Measurements from ENCODE around the gene SLC25A31. TPM values are rescaled to one million over a fixed set of nuclear protein-coding genes. Genes with fewer than 3 reads are reported as not detected.

SLC25A31 gene
- total and polyA plus RNA-seq, 2 of the 13 experiments (the other 11 are each of a cell fraction or from before 2014, with no cell fraction given), result 0.04 TPM; not detected in 1

DNA sequence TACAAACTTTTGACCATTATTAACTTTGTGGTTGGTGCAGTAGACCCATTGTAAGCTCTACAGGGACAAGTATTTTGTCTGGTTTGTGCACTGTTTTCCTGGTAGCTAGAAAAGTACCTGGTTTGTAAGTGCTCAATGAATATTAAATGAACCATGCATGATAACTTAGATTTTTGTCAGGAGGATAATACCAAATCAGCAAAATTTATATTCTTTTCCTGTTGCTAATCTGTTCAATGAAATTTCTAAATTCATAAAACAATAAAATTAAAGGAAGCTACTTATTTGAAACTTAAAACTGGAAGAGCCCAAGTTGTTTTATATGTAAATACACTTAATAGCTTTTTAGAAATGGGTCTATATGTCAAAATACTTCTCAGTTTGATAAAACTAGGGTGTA, 69.5 kb downstream of the SLC25A31 start:
- H3K9me3 ChIP-seq (ENCODE audit: low read length), result no peaks in the 10 kb centered on the region
- in situ Hi-C loops (cut with HindIII; ENCODE audit: extremely low pct_ligation_motif_present, low pct_unique_long_range_greater_than_20kb) (no loop called here), intact Hi-C loops (cut with micrococcal nuclease; ENCODE audit: unreplicated experiment) (no loop called here)
- DNase-seq (ENCODE audit: low spot score), result no peak
- H3K4me3 ChIP-seq (replicated peaks in 1 of 3; ENCODE audit: insufficient read depth in 1 of 3, low read depth in 2 of 3, low read length in 3 of 3), result no peak overlapping the region
- no peak overlapping the region for H3K9ac ChIP-seq (ENCODE audit: insufficient read depth, low read depth, low read length)
- POLR2A ChIA-PET, result no interaction called here
- no peak for FAIRE-seq
- no peaks in the 10 kb centered on the region for H4K20me1 ChIP-seq (ENCODE audit: insufficient read depth, low read length)
- BruUV-seq (replicated peaks), result no TSS peak
- no peak overlapping the region for H3K27ac ChIP-seq (ENCODE audit: extremely low read length, insufficient read depth, low read length)
- H3K27me3 ChIP-seq (ENCODE audit: control insufficient read depth in 1 of 2, insufficient read depth in 2 of 2, low read length in 2 of 2), result no peaks in the 10 kb centered on the region
- peaks cover 0 to 11% of the 10 kb centered on the region in 2 experiments; a peak in 1 of 5 replicates for H3K36me3 ChIP-seq (replicated peaks in 1 of 2; ENCODE audit: control insufficient read depth in 1 of 2, insufficient read depth in 2 of 2, low read length in 2 of 2)
- no peak for ATAC-seq
- no peak for TF ChIP-seq MBD4 (IDR thresholded peaks at IDR 0.05; ENCODE audit: borderline replicate concordance, low read length)
- TF ChIP-seq MAFK (conservative IDR thresholded peaks at IDR 0.05 in 1 of 2, IDR thresholded peaks at IDR 0.05 in 1 of 2; ENCODE audit: low read length in 2 of 2), result 0 out of 4 replicates have a peak, but pooled peaks of 1 of the 2 experiments have one; percentile 16
- CTCF ChIA-PET (ENCODE audit: low intra/inter-chr PET ratio, low total read pairs), result no interaction called here
- H3K4me1 ChIP-seq (ENCODE audit: insufficient read depth, low read length), result no peaks in the 10 kb centered on the region
- no peak overlapping the region for H2AFZ ChIP-seq (ENCODE audit: low read length)
- no peak overlapping the region for H3K4me2 ChIP-seq (ENCODE audit: low read depth, low read length)
- H3K79me2 ChIP-seq (ENCODE audit: insufficient read depth, low read length), result no peaks in the 10 kb centered on the region

DNA sequence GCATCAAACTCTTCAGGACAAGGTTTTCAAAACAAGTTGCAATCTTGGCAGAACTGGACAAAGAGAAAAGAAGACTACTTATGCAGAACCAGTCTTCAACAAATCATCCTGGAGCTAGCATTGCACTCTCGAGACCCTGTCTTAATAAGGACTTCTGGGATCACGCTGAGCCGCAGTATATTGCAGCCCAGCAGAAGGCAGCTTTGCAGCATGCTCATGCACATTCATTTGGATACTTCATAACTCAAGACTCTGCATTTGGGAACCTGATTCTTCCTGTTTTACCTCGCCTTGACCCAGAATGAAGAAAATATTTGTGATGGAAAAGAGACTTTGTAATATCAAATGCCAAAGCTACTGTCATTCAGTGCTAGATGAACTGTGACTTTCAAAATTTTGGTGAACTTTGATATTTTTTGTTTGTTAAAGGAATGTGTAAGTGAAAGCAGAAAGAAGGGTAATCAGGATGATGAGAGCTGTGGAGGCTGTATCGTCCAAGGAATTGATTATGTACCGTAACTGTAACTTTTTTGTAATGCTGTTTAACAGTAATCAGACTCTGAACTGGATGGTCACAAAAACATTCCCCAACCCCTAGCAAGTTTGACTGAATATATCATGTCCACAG, 79.1 kb downstream of the SLC25A31 start:
- ChIA-PET POLR2A (interaction anchor here (1.2 kb wide), 1 partner anchor 156 kb away, joined by 3 read pairs; the partner anchor contains the start of genes ABHD18 and MFSD8), CTCF (ENCODE audit: low intra/inter-chr PET ratio, low total read pairs) (no interaction called here)
- TF ChIP-seq TEAD3 (CRISPR knock-in tag; optimal IDR thresholded peaks at IDR 0.05; ENCODE audit: borderline replicate concordance), result no peak
- TF ChIP-seq STAG1 (CRISPR knock-in tag; IDR thresholded peaks at IDR 0.05), result 0 out of 2 replicates have a peak, but pooled peaks have one; percentile 10
- TF ChIP-seq HNRNPLL (IDR thresholded peaks at IDR 0.05; ENCODE audit: low read depth, low read length, poor library complexity, severe bottlenecking), result no peak
- TF ChIP-seq, protein P1, sequence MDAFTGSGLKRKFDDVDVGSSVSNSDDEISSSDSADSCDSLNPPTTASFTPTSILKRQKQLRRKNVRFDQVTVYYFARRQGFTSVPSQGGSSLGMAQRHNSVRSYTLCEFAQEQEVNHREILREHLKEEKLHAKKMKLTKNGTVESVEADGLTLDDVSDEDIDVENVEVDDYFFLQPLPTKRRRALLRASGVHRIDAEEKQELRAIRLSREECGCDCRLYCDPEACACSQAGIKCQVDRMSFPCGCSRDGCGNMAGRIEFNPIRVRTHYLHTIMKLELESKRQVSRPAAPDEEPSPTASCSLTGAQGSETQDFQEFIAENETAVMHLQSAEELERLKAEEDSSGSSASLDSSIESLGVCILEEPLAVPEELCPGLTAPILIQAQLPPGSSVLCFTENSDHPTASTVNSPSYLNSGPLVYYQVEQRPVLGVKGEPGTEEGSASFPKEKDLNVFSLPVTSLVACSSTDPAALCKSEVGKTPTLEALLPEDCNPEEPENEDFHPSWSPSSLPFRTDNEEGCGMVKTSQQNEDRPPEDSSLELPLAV (CRISPR knock-in tag; conservative IDR thresholded peaks at IDR 0.05; ENCODE audit: low read depth), result no peak
- TF ChIP-seq, protein P2, sequence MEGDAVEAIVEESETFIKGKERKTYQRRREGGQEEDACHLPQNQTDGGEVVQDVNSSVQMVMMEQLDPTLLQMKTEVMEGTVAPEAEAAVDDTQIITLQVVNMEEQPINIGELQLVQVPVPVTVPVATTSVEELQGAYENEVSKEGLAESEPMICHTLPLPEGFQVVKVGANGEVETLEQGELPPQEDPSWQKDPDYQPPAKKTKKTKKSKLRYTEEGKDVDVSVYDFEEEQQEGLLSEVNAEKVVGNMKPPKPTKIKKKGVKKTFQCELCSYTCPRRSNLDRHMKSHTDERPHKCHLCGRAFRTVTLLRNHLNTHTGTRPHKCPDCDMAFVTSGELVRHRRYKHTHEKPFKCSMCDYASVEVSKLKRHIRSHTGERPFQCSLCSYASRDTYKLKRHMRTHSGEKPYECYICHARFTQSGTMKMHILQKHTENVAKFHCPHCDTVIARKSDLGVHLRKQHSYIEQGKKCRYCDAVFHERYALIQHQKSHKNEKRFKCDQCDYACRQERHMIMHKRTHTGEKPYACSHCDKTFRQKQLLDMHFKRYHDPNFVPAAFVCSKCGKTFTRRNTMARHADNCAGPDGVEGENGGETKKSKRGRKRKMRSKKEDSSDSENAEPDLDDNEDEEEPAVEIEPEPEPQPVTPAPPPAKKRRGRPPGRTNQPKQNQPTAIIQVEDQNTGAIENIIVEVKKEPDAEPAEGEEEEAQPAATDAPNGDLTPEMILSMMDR (CRISPR knock-in tag; IDR thresholded peaks at IDR 0.05), result 0 out of 2 replicates have a peak, but pooled peaks have one; percentile 28
- no peak for TF ChIP-seq MAFF (IDR thresholded peaks at IDR 0.05; ENCODE audit: low read depth, low read length)
- no peak for TF ChIP-seq ETV6 (CRISPR knock-in tag; conservative IDR thresholded peaks at IDR 0.05)
- TF ChIP-seq MAFK (conservative IDR thresholded peaks at IDR 0.05 in 1 of 2, IDR thresholded peaks at IDR 0.05 in 1 of 2; ENCODE audit: low read length in 2 of 2), result no peak
- H3K27ac ChIP-seq (ENCODE audit: extremely low read length, insufficient read depth, low read length), result no peak overlapping the region
- no peak overlapping the region for H3K4me3 ChIP-seq (replicated peaks in 1 of 3; ENCODE audit: insufficient read depth in 1 of 3, low read depth in 2 of 3, low read length in 3 of 3)
- in situ Hi-C loops (cut with HindIII; ENCODE audit: extremely low pct_ligation_motif_present, low pct_unique_long_range_greater_than_20kb) (no loop called here), intact Hi-C loops (cut with micrococcal nuclease; ENCODE audit: unreplicated experiment) (no loop called here)
- H3K79me2 ChIP-seq (ENCODE audit: insufficient read depth, low read length), result no peaks in the 10 kb centered on the region
- ATAC-seq (peak; percentile 83), FAIRE-seq (no peak), DNase-seq (ENCODE audit: low spot score) (peak; percentile 4)
- H3K4me2 ChIP-seq (ENCODE audit: low read depth, low read length), result no peak overlapping the region
- peaks cover 13% of the 10 kb centered on the region for H3K4me1 ChIP-seq (ENCODE audit: insufficient read depth, low read length)
- BruUV-seq (replicated peaks), result TSS peak; percentile 25
- H3K9ac ChIP-seq (ENCODE audit: insufficient read depth, low read depth, low read length), result no peak overlapping the region
- peaks cover 4 to 9% of the 10 kb centered on the region in 2 experiments; a peak in 3 of 5 replicates for H3K36me3 ChIP-seq (replicated peaks in 1 of 2; ENCODE audit: control insufficient read depth in 1 of 2, insufficient read depth in 2 of 2, low read length in 2 of 2)
- H2AFZ ChIP-seq (ENCODE audit: low read length), result no peak overlapping the region
- no peaks in the 10 kb centered on the region for H3K9me3 ChIP-seq (ENCODE audit: low read length)
- no peaks in the 10 kb centered on the region for H4K20me1 ChIP-seq (ENCODE audit: insufficient read depth, low read length)
- H3K27me3 ChIP-seq (ENCODE audit: control insufficient read depth in 1 of 2, insufficient read depth in 2 of 2, low read length in 2 of 2), result no peaks in the 10 kb centered on the region
- WGBS (ENCODE audit: low lambda C conversion rate), result 89% methylated on average over 6 of the region's 6 CpGs

Measured in HepG2 (cell line).